HG02763 (cell line): ENCODE measurements around the gene DLX4.

Source experiments
- ATAC-seq: cut with Tn5 transposase; IDR thresholded peaks from one replicate; pipeline ENCODE4 v1.9.1; 2021; ENCODE audit warnings: mild to moderate bottlenecking, moderate library complexity; ENCODE audit not compliant: unreplicated experiment

DLX4 gene

GRCh38 chr17:49969134-49969759 lies at the start of gene DLX4:
DLX4 (plus strand) TSS chr17:49969190; CDS start chr17:49969469, 279 bp downstream.
- no peak for ATAC-seq

- no peak for ATAC-seq
These were observed 48.8 kb upstream of the DLX4 start for GRCh38 chr17:49920030-49920769.

- no peak for ATAC-seq
These were observed 46.9 kb upstream of the DLX4 start for GRCh38 chr17:49922095-49922494.

- no peak for ATAC-seq
These were observed 44.9 kb upstream of the DLX4 start for GRCh38 chr17:49924116-49924515.

GRCh38 chr17:49924589-49924988 lies 44.4 kb upstream of the DLX4 start:
- ATAC-seq, result no peak

- no peak for ATAC-seq
These were observed 43.1 kb upstream of the DLX4 start for GRCh38 chr17:49925921-49926320.

- ATAC-seq, result no peak
These were observed 42.1 kb upstream of the DLX4 start for GRCh38 chr17:49926886-49927285.

GRCh38 chr17:49928126-49928800 lies 40.7 kb upstream of the DLX4 start:
- no peak for ATAC-seq

GRCh38 chr17:49928837-49929475 lies 40.0 kb upstream of the DLX4 start:
- no peak for ATAC-seq

- no peak for ATAC-seq
These were observed 38.1 kb upstream of the DLX4 start for GRCh38 chr17:49930880-49931279.

GRCh38 chr17:49931416-49932137 lies 37.4 kb upstream of the DLX4 start:
- ATAC-seq, result no peak

GRCh38 chr17:49932138-49932723 lies 36.8 kb upstream of the DLX4 start:
- no peak for ATAC-seq

GRCh38 chr17:49932901-49933300 lies 36.1 kb upstream of the DLX4 start:
- no peak for ATAC-seq

GRCh38 chr17:49935526-49936210 lies 33.3 kb upstream of the DLX4 start:
- ATAC-seq, result no peak

- ATAC-seq, result no peak
These were observed 32.6 kb upstream of the DLX4 start for GRCh38 chr17:49936386-49936785.

- no peak for ATAC-seq
These were observed 29.7 kb upstream of the DLX4 start for GRCh38 chr17:49939318-49939717.

- ATAC-seq, result no peak
These were observed 27.6 kb upstream of the DLX4 start for GRCh38 chr17:49941427-49941826.

GRCh38 chr17:49942947-49943346 lies 26.0 kb upstream of the DLX4 start:
- no peak for ATAC-seq

GRCh38 chr17:49944273-49944870 lies 24.6 kb upstream of the DLX4 start:
- ATAC-seq, result no peak

GRCh38 chr17:49946208-49946607 lies 22.8 kb upstream of the DLX4 start:
- ATAC-seq, result no peak
